ENCODE data around the gene PGM2. TPM values are rescaled to one million over a fixed set of nuclear protein-coding genes. Genes with fewer than 3 reads are reported as not detected.

The PGM2 gene
- total and polyA plus RNA-seq, 10 of the 15 experiments (the other 5 are each of a cell fraction or from before 2014, with no cell fraction given), result 11.9 to 41.7 (median 37.1) TPM

GRCh38 chr4:37860266-37860665, 33.8 kb downstream of the PGM2 start:
- in situ Hi-C loops (cut with MboI) (no loop called here), intact Hi-C loops (cut with micrococcal nuclease; ENCODE audit: unreplicated experiment) (no loop called here)
- Histone ChIP-seq H2AFZ (ENCODE audit: control insufficient read depth, low read depth, low read length) (no peak overlapping the region), H3K27me3 (replicated peaks in 1 of 2; ENCODE audit: control insufficient read depth in 2 of 2, insufficient read depth in 2 of 2, low read length in 1 of 2) (no peaks in the 10 kb centered on the region), H3K9ac (ENCODE audit: control insufficient read depth, insufficient read depth, low read length) (no peak overlapping the region), H4K20me1 (ENCODE audit: control insufficient read depth, insufficient read depth) (no peaks in the 10 kb centered on the region), H3K9me3 (replicated peaks; ENCODE audit: control insufficient read depth, insufficient read depth, low read length) (no peaks in the 10 kb centered on the region), H3K27ac (ENCODE audit: control insufficient read depth, insufficient read depth) (no peak overlapping the region), H3K4me2 (ENCODE audit: control insufficient read depth, insufficient read depth) (no peak overlapping the region), H3K4me1 (ENCODE audit: control insufficient read depth, insufficient read depth, low read length) (no peaks in the 10 kb centered on the region; the same call in 1 of the 2 replicates), H3K4me3 (no peak overlapping the region), H3K79me2 (ENCODE audit: control insufficient read depth, insufficient read depth, low read length) (no peaks in the 10 kb centered on the region), H3K36me3 (ENCODE audit: control insufficient read depth in 2 of 2, insufficient read depth in 2 of 2, low read length in 1 of 2) (peaks cover 2 to 4% of the 10 kb centered on the region in 2 experiments; a peak in 3 of 4 replicates)
- FAIRE-seq (no peak), DNase-seq (ENCODE audit: low read depth, low spot score) (no peak), ATAC-seq (no peak)
- WGBS (ENCODE audit: insufficient coverage, insufficient replicate concordance, low lambda C conversion rate, missing lambda C conversion rate), result 90% methylated on average over 1 of the region's 1 CpG
- RAD21 ChIA-PET (ENCODE audit: unreplicated experiment), result interaction anchor here (2.0 kb wide), 1 partner anchor 118 kb away, joined by 5 read pairs; no protein-coding TSS in a partner anchor
- CTCF ChIA-PET, result interaction anchor here (0.8 to 1.5 kb wide), 5 partner anchors 10 to 175 kb away, joined by 3 to 6 read pairs (median 3); no protein-coding TSS in a partner anchor
- SMC1A ChIA-PET (ENCODE audit: uncharacterized antibody, unreplicated experiment), result interaction anchor here (1.1 to 3.1 kb wide), 5 partner anchors 9 to 203 kb away, joined by 3 to 20 read pairs (median 4); no protein-coding TSS in a partner anchor
- BruUV-seq (replicated peaks), result no TSS peak
- TF ChIP-seq RELA (IDR thresholded peaks at IDR 0.05; ENCODE audit: borderline replicate concordance, partially characterized antibody), result no peak
- no peak for TF ChIP-seq MEF2B (IDR thresholded peaks at IDR 0.05; ENCODE audit: partially characterized antibody, poor library complexity, severe bottlenecking)
- no peak for TF ChIP-seq IRF3 (IDR thresholded peaks at IDR 0.05)
- no peak for TF ChIP-seq SMAD5 (IDR thresholded peaks at IDR 0.05; ENCODE audit: low read depth)
- no peak for TF ChIP-seq SREBF1 (IDR thresholded peaks at IDR 0.05; ENCODE audit: low read length)
- no peak for TF ChIP-seq SMARCA5 (IDR thresholded peaks at IDR 0.05)
- TF ChIP-seq CBX5 (IDR thresholded peaks at IDR 0.05; ENCODE audit: low read depth), result no peak
- TF ChIP-seq MYC (IDR thresholded peaks at IDR 0.05; ENCODE audit: insufficient read depth, insufficient read length, insufficient replicate concordance, low read length, severe bottlenecking), result no peak
- TF ChIP-seq HCFC1 (IDR thresholded peaks at IDR 0.05; ENCODE audit: low read length), result no peak
- POLR2A ChIA-PET, result interaction anchor here (0.6 kb wide), 1 partner anchor 151 kb away, joined by 3 read pairs; no protein-coding TSS in a partner anchor
